Embryonic facial prominence (tissue), 1 donor: Measurements from ENCODE around the gene SMURF2.
"Not testable (repeated sequence)": the region's sequence is repeated elsewhere in the genome, so short reads cannot be mapped to it uniquely, and the experiment has no call there.

Experiments
- DNase-seq: peaks from one replicate; pipeline ENCODE4 v3.0.0-alpha.2; 2016; ENCODE audit errors: extremely low spot score

The SMURF2 gene

DNA sequence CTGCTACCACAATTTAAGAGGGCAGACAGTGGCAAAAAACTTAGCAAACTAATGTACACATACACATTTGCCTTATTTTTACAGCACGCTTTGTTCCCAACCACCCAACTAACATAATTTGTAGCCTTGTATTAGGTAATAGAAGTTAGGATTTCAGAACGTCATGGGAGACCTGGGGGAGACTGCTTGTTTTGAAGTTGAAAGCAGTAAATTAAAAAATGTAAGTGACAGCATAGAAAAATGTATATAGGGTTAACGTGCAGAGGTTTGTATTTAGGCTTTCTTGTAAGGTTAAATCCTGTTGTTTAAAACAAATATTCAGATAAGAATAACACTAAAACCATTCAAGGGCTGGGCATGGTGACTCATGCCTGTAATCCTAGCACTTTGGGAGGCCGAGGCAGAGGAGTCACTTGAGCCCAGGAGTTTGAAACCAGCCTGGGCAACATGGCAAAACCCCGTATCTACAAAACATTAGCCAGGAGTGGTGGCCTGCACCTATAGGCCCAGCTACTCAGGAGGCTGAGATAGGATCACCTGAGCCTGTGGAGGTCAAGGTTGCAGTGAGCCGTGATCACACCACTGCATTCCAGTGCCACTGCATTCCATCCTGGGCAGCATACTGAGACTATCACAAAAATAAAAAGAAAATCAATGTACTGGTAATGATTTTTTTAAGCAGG lies 2.3 kb upstream of the SMURF2 start:
- DNase-seq: not testable (repeated sequence)

DNA sequence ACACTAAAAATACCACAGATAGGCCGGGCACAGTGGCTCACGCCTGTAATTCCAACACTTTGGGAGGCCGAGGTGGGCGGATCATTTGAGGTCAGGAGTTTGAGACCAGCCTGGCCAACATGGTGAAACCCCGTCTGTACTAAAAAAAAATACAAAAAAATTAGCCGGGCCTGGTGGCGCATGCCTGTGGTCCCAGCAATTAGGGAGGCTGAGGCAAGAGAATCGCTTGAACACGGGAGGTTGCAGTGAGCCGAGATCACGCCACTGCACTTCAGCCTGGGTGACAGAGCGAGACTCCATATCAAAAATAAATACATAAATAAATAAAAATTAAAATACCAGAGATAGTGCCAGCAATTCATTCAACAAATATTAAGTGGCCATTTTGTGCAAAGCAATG lies 1.7 kb upstream of the SMURF2 start:
- DNase-seq: not testable (repeated sequence)

DNA sequence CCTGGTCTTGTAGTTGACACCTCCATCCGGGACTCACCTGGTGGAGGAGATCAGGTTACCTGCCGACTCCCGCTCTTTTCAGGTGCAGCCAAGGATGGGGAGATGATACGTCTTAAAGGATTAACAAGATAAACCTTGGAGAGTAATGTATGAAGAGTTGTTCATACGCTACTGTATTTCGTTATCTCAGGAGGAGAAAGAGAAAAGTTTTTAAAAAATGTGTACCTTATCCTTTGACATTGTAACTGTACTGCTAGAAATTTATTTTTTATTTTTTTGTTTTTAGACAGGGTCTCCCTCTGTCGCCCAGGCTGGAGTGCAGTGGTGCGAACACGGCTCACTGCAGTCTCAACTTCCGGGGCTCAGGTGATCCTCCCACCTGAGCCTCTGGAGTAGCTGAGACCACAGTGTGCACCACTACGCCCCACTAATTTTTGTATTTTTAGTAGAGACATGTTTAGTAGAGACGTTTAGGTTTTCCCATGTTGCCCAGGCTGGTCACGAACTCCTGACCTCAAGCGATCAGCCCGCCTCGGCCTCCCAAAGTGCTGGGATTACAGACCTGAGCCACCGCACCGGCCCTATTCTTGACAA lies 764 bp upstream of the SMURF2 start:
- DNase-seq: no peak

DNA sequence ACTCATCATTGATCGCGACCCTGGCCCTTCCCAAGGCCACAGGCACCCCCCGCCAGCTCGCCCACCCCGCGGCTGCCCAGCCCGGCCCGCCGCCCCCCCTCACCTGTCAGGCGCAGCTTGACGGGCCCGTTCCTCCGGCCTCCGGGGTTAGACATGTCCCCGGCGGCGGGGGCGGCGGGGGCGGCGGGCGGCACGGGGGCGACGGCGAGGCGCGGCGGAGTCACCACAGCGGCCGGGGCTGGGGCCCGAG lies 456 bp downstream of the SMURF2 start:
- DNase-seq: no peak

DNA sequence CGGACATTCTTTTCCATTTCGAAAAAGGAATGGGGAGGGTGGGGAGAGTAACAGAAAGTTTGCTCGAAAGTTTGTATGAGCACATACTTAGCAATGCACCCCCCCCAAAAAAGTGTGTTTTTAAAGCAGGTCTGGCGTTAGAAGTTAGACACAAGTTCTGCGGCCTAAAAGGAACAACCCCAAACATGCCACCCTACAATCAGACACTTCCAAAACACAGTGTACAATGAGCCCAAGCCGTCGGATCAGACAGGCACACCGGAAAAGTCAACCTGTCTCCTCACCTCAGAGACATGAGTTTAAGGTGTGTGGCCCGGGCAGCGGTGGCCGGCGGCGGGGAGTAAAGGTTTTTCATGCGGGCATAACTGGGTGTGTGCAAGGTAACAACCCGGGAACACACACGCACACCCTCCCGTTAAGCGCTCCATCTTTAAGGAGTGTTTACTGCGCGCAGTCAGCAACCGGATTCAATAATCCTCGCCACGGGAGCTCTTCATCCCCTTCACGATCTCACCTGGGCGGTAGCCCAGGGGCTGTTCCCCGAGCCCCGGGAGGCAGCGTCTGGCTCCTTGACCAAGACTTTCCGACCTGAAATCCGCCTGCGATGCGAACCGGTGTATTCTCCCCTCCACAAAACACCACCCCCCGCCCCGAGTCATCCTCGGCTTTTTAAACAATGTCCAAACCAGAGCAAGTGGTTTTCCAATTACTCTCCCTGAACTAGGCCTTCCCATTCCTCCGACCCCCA lies 955 bp downstream of the SMURF2 start:
- not testable (repeated sequence) for DNase-seq

DNA sequence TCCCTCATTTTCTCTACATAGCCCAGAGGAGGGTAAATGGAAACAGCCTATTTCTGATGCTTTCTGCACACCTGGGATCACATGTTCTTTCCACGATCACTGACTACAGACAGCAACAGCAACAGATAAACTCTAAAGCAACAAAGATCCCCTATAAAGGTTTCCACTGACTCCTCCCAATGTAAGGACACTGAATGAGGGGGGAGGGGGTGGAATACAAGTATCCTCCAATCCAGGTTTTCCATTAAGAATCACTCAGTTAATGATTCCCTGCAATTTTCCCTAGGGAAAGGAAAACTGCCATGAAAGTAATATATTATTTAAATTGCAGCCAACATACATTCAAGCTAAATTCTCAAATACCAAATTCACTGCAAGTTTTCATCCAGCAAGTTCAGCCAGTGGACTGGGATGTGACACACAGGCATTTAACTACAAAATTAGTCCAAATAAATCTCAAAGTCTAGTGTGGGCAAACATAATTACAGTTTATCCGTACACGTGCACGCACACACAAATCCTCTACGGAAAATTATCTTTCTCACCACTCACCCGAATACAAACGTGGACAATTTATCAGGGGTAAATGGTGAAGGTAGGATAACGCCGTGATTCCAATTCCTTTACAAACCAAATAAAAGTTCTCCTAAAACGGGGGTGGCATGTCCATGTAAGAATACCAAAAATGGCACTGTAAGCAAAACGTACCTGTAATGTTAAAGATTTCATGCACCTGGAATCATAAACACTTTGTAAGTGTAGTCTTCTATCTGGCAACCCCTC lies 1.7 kb downstream of the SMURF2 start:
- not testable (repeated sequence) for DNase-seq

DNA sequence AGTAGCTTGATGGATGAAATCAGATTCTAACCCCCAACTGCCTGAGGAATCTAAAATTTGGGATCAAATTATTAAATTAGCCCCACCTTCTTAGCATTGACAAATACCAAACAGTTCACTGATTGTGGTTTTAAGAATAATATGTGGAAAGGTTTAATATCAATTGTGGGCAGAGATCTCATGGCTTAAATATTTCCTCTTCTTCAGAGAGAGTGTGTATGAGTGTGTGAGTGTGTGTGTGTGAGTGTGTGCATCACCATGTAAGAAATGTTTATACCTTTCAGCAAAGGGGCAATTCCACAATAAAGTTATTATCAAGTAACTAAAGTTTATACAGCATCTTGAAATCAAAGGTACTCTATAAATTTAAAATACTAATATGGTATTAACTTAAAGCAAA lies 3.2 kb downstream of the SMURF2 start:
- DNase-seq: no peak

DNA sequence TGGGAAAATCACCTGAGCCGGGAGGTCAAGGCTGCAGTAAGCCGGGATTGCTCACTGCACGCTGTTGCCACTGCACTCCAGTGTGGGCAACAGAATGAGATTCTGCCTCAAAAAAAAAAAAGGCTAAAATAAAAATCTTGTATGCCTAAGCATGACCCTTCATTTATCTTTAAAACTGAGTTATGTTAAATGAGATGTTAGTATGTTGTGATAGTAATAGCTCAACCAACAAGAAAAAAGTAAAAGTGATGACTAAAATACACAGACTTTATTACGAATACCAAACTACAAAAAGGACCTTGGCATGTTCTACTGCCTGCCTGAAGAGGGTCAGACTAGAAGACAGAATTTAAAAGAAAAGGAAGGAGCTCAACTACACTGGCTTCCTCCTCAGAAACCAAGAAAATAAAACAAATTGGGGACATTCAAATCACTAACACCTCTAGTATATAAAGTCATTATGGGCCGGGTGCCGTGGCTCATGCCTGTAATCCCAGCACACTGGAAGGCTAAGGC lies 4.4 kb downstream of the SMURF2 start:
- no peak for DNase-seq

DNA sequence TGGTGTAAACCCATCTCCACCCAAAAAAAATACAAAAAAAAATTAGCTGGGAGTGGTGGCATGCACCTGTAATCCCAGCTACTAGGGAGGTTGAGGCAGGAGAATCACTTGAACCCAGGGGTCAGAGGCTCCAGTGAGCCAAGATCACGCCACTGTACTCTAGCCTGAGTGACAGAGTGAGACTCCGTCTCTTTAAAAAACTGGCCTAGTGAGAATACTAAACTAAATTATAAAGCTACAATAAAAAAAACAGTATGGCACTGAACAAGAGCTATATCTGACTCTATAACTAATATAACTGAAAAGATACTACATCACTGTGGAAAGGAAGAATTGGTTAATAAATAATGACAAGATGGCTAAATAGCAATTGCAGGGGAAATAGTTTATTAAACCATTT lies 6.4 kb downstream of the SMURF2 start:
- DNase-seq: no peak

DNA sequence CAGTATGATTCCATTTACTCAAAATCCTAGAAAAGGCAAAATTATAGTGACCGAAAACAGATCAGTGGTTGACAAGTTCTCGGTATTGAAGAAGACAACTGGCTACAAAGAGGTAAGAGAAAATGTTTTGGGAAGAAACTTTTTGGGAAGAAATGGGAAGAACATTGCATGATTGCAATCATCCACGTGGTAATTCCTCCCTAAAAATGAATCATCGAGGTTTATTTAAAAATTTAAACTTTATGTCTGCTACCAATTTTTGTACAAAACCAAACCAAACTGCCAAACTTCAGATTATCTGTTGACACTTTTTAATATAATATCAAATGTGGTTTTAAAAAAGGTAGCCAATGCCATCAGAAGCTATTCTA lies 8.1 kb downstream of the SMURF2 start:
- DNase-seq: no peak

DNA sequence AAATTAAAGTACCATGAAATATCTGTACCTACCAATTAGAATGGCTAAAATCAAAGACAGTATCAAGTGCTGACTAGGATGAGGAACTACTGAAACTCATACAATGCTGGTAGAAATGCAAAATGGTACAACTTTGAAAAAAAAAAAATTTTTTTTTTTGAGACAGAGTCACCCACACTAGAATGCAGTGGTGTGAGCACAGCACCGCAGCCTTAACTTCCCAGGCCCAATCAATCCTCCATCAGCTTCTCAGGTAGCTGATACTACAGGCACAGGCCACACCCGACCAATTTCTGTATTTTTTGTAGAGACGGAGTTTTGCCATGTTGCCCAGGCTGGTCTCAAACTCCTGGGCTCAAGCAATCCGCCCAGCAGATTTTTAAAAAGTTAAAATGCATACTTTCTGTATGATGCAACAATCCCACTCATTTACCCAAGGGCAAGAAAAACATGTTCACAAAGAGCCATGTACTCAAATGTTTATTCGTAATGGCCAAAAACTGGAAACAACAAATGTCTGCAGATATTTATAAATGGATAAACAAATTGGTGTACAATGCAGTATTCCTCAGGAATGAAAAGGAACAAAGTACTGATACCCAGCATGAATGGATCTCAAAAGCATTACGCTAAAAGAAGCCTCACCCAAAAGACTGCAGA lies 8.7 kb downstream of the SMURF2 start:
- DNase-seq: no peak

DNA sequence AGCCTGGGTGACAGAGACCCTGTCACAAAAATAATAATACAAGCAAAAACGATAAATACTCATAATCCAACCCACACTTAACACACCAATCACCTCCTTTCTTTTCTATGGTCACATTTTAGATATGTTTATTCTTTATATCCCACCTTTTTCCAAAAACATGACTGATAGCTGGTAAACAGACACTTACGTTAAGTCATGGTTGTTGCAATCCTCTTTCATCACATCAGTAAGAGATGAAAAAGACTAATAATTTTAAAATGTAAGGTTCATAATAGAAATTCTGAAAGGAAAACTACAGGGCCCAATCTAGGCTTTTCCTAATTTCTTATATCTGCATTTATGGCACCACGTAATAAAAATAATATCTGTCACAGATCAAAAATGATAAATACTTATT lies 10.2 kb downstream of the SMURF2 start:
- DNase-seq: no peak

DNA sequence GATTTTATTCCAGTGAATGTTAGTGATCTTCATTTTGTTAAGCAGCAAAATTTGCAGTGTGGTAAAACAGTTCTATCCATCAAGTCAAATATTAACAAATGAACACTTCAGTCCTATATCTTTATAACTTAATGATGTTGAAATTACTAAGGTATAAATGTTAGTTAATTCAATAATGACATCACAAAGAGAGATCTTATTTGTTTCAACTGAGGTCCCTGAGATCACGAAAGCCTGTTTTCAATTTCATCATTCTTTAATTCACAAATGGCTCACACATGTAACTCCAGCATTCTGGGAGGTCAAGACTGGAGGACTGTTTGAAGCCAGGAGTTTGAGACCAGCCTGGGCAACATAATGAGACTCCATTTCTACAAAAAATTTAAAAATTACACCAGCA lies 13.9 kb downstream of the SMURF2 start:
- DNase-seq: no peak

DNA sequence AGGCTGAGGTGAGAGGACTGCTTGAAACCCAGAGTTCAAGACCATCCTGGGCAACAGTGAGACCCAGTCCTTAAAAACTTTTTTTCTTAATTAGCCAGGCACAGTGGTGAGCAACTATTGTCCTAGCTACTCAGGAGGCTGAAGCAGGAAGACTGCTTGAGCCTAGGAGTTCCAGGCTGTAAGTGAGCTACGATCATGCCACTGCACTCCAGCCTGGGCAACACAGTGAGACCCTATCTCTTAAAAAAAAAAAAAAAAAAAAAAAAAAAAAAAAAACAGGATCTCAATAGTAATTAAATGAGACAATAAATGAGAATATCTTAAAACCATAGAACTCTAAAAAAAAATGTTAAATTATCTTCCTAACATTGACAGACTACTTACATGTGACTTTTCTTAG lies 14.3 kb downstream of the SMURF2 start:
- DNase-seq: no peak

DNA sequence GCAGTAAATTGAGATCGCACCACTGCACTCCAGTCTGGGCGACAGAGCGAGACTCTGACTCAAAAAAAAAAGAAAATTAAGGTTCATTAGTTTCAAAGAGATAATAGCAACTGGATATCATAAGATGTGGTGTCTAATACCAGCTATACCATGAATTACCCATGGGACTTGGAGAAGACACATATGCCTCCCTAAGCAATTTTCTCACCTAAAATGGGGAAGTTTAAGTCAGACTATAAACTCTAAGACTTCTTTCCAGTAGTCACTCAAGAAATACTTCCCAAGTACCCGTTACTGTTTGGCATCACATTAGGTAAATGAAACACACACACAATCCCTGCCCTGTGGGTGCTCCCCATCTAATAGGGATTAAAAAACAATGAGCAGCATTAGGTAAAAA lies 22.6 kb downstream of the SMURF2 start:
- DNase-seq: no peak

DNA sequence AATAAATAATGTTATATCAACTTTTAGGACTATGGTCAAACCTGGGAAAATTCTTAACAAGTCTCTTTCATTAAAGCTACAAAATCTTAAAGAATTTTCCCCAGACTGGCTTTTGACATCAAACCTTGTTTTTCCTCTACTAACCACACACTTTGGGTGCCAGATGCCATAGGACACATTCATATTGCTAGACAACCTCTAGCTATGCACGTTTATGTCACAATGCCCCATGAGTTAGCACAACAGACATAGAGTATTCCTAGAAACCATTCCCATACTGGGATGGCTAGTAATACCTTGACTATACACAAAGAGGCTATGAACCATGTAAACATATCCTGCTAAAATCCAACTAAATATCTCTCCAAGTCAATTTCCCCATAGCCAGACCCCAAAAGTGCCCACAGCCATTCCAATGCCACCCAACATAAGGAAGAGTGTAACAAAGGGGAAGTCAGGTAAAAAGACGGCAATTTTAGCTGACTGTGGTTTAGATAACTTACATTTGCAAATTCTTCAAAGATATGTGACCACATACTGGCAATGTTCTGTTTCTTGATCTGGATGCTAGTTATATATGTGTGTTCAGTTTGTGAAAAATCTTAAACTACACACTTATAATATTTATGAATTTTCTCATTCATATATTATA lies 23.4 kb downstream of the SMURF2 start:
- no peak for DNase-seq

DNA sequence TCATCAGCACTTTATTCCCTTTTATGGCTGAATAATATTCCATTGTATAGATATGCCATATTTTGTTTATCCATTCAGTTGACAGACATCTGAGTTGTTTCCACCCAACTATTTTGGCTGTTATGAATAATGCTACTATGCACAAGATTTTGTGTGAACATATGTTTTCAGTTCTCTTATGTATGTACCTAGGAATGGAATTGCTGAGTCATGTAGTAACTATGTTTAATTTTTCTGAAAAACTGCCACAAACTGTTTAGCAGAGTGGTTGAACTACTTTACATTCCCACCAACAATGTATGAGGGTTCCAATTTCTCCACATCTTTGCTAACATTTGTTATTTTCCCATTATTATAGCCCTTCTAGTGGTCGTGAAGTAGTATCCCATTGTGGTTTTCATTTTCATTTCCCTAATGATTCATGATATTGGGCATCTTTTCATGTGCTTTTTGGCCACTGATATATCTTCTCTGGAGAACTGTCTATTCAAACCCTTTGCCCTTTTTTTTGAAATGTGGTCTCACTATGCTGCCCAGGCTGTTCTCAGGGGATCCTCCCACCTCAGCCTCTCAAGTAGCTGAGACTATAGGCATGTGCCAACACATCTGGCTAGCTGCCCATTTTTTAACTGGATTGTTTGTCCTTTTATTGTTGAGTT lies 26.3 kb downstream of the SMURF2 start:
- DNase-seq: no peak

DNA sequence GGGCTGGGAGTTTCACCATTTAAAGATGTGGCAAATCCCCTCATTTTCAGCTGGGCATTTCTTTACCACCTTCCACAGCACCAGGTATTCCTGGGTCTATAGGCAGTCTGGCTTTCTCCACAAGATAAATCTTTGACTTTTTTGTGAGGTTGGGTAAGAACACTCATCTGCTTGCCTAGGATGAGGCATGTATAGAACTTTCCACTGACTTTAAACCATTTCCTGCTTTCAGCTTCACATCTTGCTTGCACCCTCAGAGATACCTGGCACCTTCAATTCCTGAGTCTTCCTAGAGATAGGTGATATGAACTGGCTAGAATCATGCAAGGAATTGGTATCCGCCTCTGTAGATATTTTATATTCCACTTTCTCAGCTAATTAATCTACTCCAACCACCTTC lies 27.9 kb downstream of the SMURF2 start:
- no peak for DNase-seq

DNA sequence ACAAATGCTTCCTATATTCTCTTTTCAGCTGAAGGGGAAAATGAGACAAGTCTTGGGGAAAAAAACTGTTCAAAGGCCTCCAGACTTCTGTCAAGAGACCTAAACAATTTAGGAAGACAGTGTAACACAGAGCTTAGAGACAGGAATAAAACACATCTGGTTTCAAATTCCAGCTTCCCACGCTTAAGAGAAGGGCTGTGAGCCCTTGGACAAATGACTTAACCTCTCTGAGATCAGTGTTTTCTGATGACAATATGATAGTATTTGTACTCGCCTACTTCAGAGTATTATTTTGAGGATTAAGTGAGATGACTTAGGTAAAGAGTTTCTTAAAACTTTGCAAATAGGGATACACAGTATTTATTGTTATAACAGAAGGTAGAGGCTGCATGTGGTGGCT lies 29.5 kb downstream of the SMURF2 start:
- no peak for DNase-seq

DNA sequence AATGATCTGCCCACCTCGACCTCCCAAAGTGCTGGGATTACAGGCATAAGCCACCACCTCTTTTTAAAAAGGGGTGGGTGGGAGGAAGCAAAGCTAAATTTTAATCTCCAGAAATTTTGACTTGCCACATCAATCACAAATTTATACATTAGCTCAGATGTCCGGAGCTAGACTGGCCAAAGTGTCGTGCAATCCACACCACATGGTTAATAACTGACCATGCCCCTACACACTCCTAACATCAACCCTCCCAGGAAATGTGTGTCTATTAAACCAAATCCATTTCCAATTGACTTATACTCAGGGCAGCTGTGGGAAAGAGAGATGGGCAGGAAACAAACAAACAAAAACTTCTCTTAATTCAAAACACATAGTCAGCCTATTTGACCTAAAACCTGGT lies 29.9 kb downstream of the SMURF2 start:
- no peak for DNase-seq
